IPS-20b (cell line): ENCODE data around the gene NHS.

Experiments
- H3K27ac ChIP-seq: one replicate; pipeline ENCODE4 v1.5.1; 2013; ENCODE audit warnings: low read length
- H3K27me3 ChIP-seq: 2 replicates; pipeline ENCODE4 v1.6.1; 2013; ENCODE audit warnings: mild to moderate bottlenecking, low read length, inconsistent platforms; ENCODE audit not compliant: insufficient read depth
- H3K36me3 ChIP-seq: 2 replicates; pipeline ENCODE4 v1.6.1; 2013; ENCODE audit warnings: low read depth, mild to moderate bottlenecking, inconsistent platforms, low read length, moderate library complexity; ENCODE audit not compliant: insufficient read depth
- H3K4me1 ChIP-seq: 2 replicates; pipeline ENCODE4 v1.6.1; 2013; ENCODE audit warnings: mild to moderate bottlenecking, control low read depth, inconsistent platforms, low read length, moderate library complexity; ENCODE audit not compliant: insufficient read depth
- H3K4me3 ChIP-seq: 2 replicates; pipeline ENCODE4 v1.5.1; 2013; ENCODE audit warnings: mild to moderate bottlenecking, low read length, inconsistent platforms
- H3K9ac ChIP-seq: 2 replicates; pipeline ENCODE4 v1.6.1; 2013; ENCODE audit warnings: low read depth, mild to moderate bottlenecking, inconsistent platforms, low read length, moderate library complexity
- H3K9me3 ChIP-seq: 2 replicates; pipeline ENCODE4 v1.6.1; 2013; ENCODE audit warnings: mild to moderate bottlenecking, low read depth, low read length, inconsistent platforms; ENCODE audit not compliant: insufficient read depth

Gene NHS

GRCh38 chrX:17608888-17609287, 233.9 kb downstream of the NHS start:
- H3K4me3 ChIP-seq: no peak overlapping the region
- H3K9ac ChIP-seq: no peak overlapping the region
- no peaks in the 10 kb centered on the region for H3K9me3 ChIP-seq
- H3K27me3 ChIP-seq: no peaks in the 10 kb centered on the region
- no peaks in the 10 kb centered on the region for H3K4me1 ChIP-seq
- no peaks in the 10 kb centered on the region for H3K36me3 ChIP-seq
- no peak overlapping the region for H3K27ac ChIP-seq

- Histone ChIP-seq H3K4me1 (no peaks in the 10 kb centered on the region), H3K9ac (no peak overlapping the region), H3K4me3 (no peak overlapping the region), H3K36me3 (no peaks in the 10 kb centered on the region), H3K27ac (no peak overlapping the region), H3K9me3 (no peaks in the 10 kb centered on the region), H3K27me3 (no peaks in the 10 kb centered on the region)
These were observed 235.8 kb downstream of the NHS start for GRCh38 chrX:17610788-17611187.

- Histone ChIP-seq H3K27ac (no peak overlapping the region), H3K27me3 (no peaks in the 10 kb centered on the region), H3K4me1 (no peaks in the 10 kb centered on the region), H3K9ac (no peak overlapping the region), H3K36me3 (no peaks in the 10 kb centered on the region), H3K9me3 (no peaks in the 10 kb centered on the region), H3K4me3 (no peak overlapping the region)
These were observed 239.1 kb downstream of the NHS start for GRCh38 chrX:17613979-17614588.

GRCh38 chrX:17616936-17617335, 241.9 kb downstream of the NHS start:
- Histone ChIP-seq H3K4me1 (no peaks in the 10 kb centered on the region), H3K9ac (no peak overlapping the region), H3K36me3 (no peaks in the 10 kb centered on the region), H3K9me3 (no peaks in the 10 kb centered on the region), H3K4me3 (no peak overlapping the region), H3K27me3 (no peaks in the 10 kb centered on the region), H3K27ac (no peak overlapping the region)

- Histone ChIP-seq H3K27me3 (no peaks in the 10 kb centered on the region), H3K4me3 (no peak overlapping the region), H3K4me1 (no peaks in the 10 kb centered on the region), H3K27ac (no peak overlapping the region), H3K9me3 (no peaks in the 10 kb centered on the region), H3K36me3 (no peaks in the 10 kb centered on the region), H3K9ac (no peak overlapping the region)
These were observed 242.8 kb downstream of the NHS start for GRCh38 chrX:17617806-17618205.

- H3K9me3 ChIP-seq: no peaks in the 10 kb centered on the region
- no peaks in the 10 kb centered on the region for H3K27me3 ChIP-seq
- no peak overlapping the region for H3K4me3 ChIP-seq
- no peak overlapping the region for H3K27ac ChIP-seq
- no peaks in the 10 kb centered on the region for H3K36me3 ChIP-seq
- no peak overlapping the region for H3K9ac ChIP-seq
- H3K4me1 ChIP-seq: no peaks in the 10 kb centered on the region
These were observed 246.7 kb downstream of the NHS start for GRCh38 chrX:17621566-17622270.

GRCh38 chrX:17622331-17622730, 247.3 kb downstream of the NHS start:
- H3K9me3 ChIP-seq: no peaks in the 10 kb centered on the region
- no peak overlapping the region for H3K27ac ChIP-seq
- H3K27me3 ChIP-seq: no peaks in the 10 kb centered on the region
- H3K4me1 ChIP-seq: no peaks in the 10 kb centered on the region; the same call in 1 of the 2 replicates
- no peak overlapping the region for H3K4me3 ChIP-seq
- no peak overlapping the region for H3K9ac ChIP-seq
- H3K36me3 ChIP-seq: no peaks in the 10 kb centered on the region

GRCh38 chrX:17623750-17624149, 248.8 kb downstream of the NHS start:
- Histone ChIP-seq H3K9ac (no peak overlapping the region), H3K27ac (no peak overlapping the region), H3K4me1 (peaks cover 6% of the 10 kb centered on the region), H3K27me3 (no peaks in the 10 kb centered on the region), H3K9me3 (no peaks in the 10 kb centered on the region), H3K4me3 (no peak overlapping the region), H3K36me3 (no peaks in the 10 kb centered on the region)

- H3K27ac ChIP-seq: no peak overlapping the region
- H3K36me3 ChIP-seq: no peaks in the 10 kb centered on the region
- no peaks in the 10 kb centered on the region for H3K27me3 ChIP-seq
- H3K4me3 ChIP-seq: no peak overlapping the region
- peaks cover 6% of the 10 kb centered on the region for H3K4me1 ChIP-seq
- H3K9ac ChIP-seq: no peak overlapping the region
- H3K9me3 ChIP-seq: no peaks in the 10 kb centered on the region
These were observed 252.0 kb downstream of the NHS start for GRCh38 chrX:17627026-17627425.

GRCh38 chrX:17628976-17629375, 254.0 kb downstream of the NHS start:
- no peak overlapping the region for H3K27ac ChIP-seq
- H3K27me3 ChIP-seq: no peaks in the 10 kb centered on the region

GRCh38 chrX:17629519-17629918, 254.5 kb downstream of the NHS start:
- H3K27ac ChIP-seq: no peak overlapping the region
- H3K4me3 ChIP-seq: no peak overlapping the region
- H3K9ac ChIP-seq: no peak overlapping the region
- H3K9me3 ChIP-seq: no peaks in the 10 kb centered on the region
- H3K36me3 ChIP-seq: no peaks in the 10 kb centered on the region
- no peaks in the 10 kb centered on the region for H3K27me3 ChIP-seq
- H3K4me1 ChIP-seq: peaks cover 9% of the 10 kb centered on the region

More at GRCh38 chrX:17628976-17629375, 254.0 kb downstream of the NHS start:
- Histone ChIP-seq H3K4me3 (no peak overlapping the region), H3K9me3 (no peaks in the 10 kb centered on the region), H3K36me3 (no peaks in the 10 kb centered on the region), H3K4me1 (peaks cover 9% of the 10 kb centered on the region), H3K9ac (no peak overlapping the region)

- Histone ChIP-seq H3K9me3 (no peaks in the 10 kb centered on the region), H3K27ac (no peak overlapping the region), H3K9ac (no peak overlapping the region), H3K4me3 (no peak overlapping the region), H3K36me3 (no peaks in the 10 kb centered on the region), H3K4me1 (peaks cover 13% of the 10 kb centered on the region), H3K27me3 (no peaks in the 10 kb centered on the region)
These were observed 256.6 kb downstream of the NHS start for GRCh38 chrX:17631647-17632046.
